Cerebellar nuclear complex (tissue), 1 donor: ENCODE data around the gene CCDC182.

ENCODE experiments used
- DNase-seq, 2 experiments: peaks; one replicate each; lab custom pipeline; 2025; lab: John Stamatoyannopoulos, UW

CCDC182 gene

DNA sequence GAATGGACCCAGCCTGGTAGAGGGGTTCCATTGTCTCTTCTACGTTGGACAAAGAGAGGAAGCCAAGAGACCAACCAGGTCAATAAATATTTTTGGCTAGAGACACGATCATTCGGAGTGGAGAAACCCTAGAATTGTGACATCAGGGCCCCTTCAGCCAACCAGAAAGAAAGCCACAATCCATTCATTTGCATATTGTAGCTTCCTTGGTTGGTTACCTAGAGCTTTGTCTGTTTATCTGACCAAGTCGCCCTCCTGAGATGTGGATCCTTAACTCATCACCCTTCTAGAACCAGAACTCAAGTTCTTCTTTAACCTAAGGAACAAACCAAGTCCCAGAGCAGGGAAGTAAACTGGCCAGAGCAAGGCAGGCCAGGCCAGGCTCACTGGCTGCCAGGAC is at the start of gene CCDC182:
CCDC182 (minus strand) TSS at position 58 of the 400 bp plus-strand sequence; CDS start at position 31, 27 bp downstream.
- DNase-seq = no peak

DNA sequence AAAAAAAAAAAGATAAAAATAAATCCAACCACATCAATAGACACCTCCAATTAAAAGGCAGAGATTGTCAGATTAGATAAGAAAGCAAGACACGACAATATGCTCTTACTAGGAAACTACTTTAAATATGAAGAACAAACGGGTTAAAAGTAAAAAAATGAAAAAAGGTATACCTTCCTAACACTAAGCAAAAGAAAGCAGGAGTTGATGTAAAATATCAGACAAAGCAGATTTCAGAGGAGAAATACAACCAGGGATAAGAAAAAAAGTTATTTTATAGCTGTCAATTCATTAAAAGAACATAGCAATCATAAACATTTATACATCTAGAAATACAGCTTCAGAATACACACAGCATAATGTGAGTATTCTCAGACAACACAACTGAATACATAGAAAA is 49.7 kb upstream of the CCDC182 start:
- no peak for DNase-seq

DNA sequence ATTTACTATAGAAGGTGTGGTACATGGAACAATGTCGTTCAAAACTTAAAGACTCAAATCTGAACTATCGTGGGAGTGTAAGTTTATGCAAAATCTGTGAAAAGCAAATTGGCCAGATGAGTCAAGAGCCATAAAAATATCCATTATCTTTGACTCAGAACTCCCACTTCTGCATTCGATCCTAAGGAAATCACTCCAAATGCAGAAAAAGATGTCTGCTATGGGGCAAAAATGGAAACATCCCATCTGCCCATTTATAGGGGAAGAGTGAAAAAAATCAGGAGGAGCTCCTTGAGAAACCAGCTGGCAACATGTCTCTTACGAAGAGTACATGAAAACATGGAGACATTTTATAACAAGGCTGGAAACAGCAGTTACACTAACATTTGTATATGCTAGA is 43.6 kb upstream of the CCDC182 start:
- no peak for DNase-seq

DNA sequence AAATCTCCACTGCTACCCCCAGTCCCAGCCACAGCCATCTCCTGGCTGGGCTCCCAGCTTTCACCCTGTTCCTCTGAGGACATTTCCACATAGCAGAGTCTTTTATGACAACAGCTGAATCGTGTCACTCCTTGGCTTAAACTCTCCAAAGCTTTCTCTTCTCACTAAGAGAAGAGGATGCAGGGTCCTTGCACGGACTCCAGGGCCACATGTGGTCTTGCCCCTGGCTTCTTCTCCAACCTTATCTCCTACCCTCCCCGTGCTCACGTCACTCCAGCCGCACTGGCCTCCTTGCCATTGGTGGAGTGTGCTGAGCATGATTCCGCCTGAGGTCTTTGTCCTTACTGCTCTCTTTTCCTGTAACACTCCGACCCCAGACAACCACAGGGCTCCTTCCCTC is 39.9 kb upstream of the CCDC182 start:
- no peak for DNase-seq

DNA sequence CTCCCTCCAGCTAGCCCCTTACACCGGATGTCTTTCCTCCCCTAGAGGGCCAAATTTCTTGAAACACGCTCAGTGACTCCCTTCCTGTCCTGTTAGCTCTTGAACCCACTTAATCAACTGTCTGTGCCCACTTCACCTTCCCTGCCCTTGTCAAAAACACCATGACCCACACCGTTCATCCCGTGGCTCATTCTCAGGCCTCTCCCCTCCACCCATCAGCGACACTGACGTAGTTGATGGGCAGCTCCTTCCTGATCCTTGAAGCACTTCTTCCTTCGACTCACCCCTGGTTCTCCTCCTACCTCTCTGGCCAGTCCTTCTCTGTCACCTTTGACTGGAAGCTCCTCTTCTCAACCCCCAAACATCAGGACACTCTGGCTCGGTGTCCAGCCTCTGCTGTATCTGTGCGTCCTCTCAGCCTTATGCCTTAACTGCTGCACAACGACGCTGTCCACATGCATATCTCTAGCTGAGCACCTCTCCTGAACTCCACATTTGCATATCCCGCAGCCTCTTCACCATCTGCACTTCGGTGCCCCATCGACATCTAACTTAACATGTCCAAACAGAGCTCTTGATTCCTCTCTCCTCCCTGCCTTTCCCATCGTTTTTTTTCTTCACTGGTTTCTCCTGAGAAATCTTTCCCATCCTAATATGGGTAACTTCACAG is 39.3 kb upstream of the CCDC182 start:
- DNase-seq = no peak

DNA sequence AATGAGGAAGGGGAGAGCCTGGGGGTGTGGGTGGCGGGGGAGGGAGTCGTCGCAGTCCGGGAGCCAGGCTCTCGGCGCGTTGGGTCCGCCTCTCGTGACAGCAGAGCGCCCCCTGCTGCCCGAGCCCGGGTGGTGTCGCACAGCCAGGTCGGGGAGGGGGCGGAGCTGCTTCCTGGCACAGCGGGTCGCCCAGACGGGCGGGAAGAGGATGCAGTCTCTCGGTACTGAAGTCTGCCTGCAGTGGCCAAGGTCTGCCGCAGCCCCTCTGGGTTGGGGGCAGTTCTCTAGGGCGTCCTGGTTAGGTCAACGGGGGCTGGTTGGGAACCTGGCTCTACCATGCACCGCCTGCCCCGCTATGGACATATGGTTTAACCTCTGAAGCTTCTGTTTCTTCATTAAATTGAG is 38.2 kb upstream of the CCDC182 start:
- DNase-seq = no peak

DNA sequence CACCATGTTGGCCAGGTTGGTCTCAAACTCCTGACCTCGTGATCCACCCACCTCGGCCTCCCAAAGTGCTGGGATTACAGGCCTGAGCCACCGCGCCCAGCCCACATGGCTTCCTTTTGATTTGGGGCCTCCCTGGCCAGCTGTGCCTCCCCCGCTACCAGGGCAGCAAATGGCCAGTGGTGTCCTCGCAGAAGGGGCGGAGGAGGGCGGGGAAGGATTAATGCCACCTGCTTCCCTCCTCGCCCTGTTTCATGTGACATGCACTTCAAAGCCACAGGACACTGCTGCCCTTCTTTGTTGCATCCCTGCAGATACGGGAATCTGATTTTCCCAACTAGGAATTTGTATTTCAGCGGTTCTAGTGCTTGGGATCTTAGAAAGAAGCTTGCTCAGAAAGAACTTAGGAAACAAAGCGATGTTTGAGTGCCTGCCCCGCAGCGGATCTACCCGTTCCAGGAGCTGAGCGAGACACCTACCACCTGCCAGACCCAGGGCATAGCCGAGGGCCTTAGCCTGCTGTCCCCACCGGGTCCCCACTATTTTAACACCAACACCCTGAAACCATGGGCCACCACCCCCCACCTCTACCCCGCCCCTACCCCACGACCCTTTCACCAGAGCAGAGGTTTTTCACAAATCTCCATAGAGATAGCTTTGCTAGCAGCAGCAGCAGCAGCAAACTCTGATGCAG is 37.7 kb upstream of the CCDC182 start:
- no peak for DNase-seq

DNA sequence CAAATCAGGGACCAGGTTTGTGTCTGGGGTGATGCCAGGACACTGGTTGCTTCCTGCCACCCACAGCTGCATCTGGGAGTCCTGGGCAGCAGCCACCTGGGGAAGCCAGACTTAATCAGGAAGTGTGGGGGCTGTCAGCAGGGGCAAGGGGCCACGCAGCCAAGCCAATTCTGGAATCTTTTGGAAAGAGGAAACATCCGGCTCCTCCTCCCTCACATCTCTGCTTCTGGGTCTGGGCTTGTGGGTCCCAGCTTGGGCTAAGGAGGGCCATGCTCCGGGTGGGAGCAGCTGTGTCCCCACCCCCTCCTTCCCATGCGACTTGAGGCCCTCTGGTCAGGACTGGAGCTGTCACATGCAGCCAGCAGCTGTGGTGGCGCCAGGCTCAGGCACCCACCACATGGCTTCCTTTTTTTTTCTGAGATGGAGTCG is 37.0 kb upstream of the CCDC182 start:
- DNase-seq = no peak

DNA sequence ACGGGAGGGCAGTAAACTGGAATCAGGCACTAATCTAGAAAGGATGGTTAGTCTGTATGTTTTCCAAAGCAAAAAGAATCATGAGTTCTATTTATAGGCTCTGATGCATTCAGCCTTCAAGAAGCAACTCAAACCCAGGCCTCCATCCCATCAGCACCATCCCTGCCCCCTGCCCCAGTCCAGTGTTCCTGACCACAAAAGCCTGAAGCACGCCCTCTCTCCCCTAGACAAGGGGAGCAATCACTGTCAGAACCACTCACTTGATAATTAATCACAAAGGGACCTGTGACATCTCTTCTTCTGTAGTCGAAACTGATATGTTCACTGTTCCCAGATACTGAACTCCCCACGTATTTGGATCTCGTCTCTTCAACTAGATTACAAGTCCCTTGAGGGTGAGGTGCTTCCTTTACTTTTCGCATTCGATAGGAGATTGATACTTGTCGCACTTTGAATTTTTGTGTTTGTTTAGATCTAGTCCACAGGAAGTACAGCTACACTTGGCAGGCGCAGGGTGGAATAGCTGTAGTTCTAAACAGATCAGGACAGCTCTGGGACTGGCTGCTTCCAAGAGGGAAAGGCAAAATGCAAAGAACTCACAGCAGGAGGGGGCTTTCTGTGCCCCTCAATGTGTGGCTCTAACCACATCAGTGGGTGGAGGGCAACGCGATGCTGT is 36.4 kb upstream of the CCDC182 start:
- DNase-seq = no peak

DNA sequence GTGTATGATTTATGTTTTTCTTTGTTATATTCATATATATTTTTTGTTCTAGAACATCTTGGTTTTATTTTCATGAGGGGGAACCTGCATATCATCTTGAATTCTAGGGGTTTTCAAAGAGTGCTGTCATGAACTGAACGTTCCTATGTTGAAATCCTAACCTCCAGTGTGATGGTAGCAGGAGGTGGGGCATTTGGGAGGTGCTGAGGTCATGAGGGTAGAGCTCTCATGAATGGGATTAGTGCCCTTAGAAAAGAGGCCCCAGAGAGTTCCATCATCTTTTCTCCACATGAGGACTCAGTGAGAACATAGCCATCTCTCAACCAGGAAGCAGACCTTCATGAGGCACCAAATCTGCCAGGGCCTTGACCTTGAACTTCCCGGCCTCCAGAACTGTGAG is 34.6 kb upstream of the CCDC182 start:
- no peak for DNase-seq

DNA sequence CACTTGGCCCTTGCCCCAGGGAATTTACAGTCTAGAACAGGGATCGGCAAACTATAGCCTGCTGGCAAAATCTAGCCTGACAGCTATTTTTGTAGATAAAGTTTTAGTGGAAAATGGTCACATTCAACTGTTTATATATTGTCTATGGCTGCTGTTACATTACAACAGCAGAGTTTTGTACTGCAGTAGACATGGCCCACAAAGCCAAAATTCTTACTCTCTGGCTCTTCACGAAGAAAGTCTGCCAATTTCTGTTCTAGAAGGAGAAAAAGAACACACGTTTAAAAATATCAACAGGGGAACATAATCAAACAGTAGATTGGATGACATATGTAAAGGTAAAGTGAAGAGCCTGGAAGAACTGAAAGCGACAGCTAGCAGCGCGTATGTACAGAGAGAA is 33.2 kb upstream of the CCDC182 start:
- no peak for DNase-seq

DNA sequence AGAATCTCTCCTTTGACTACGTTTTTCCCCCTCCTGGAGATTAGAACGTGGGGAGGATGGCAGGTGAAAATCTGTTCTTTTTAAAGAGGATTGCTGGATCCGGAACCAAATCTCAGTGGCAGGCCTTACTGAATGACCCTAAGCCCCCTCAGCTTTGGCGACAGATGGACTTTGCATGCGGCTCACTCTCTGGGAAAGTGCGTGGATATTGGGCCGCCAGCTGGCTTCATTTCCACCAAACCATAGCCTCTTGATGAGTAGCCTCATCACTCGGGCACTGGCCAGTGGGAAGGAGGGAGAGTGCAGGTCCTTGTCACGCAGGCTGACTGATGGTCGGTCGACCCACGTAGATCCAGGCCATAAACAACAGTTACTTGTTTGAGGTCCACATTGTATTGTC is 31.3 kb upstream of the CCDC182 start:
- no peak for DNase-seq

DNA sequence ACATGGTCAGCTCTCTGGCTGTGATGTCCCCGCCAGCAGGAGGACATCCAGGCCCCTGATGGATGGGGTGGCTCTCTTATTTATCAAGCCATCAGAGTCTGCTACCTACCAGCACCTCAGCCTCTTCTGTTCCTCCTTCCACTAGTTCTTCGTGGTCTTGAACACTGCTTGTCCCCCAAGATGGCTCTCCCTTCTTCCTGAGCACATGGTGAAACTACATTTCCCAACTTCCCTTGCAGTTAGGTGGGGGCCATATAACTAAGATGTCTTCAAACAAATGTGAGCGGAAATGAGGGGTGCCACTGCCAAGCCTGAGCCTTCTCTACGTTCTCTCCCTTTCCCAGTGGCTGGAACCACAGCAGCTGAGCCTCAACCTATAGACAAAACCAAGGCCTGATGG is 29.8 kb upstream of the CCDC182 start:
- no peak for DNase-seq

DNA sequence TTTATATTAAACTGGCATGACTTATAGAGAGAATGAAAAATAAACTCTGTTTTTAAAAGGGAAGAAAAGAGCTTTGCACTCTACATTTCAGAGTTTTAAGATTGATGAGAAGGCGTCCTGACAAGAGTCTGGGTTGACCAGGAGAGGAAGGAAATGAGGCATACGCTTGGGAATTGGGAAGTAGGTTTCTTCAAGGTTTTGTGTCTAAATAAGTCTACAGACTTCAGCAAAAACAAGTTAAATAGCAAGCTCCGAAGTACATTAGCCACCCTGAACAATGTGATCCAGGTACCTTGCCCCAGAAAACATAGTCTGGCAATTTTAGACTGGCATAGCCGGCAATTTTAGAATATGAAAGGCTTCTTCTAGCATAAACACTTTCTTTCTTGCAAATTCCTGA is 28.5 kb upstream of the CCDC182 start:
- DNase-seq = no peak

DNA sequence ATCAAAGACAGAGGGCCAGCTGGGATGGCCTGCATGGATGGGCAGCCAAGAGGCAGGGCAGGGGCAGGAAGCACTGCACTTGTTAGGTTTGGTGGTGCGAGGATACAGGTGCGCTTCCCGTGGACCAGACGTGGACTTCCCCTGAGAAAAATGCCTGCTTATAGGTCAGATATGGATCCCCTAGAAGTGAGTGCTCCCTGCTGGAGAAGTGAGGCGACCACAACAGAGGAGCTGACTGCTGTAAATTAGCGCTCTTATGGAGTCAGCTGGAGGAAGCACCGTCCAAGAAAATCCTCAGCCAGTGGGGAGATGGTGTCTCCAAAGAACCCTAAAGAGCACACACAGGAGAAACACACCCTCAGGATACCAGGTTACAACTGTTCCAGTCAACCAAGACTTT is 27.7 kb upstream of the CCDC182 start:
- no peak for DNase-seq

DNA sequence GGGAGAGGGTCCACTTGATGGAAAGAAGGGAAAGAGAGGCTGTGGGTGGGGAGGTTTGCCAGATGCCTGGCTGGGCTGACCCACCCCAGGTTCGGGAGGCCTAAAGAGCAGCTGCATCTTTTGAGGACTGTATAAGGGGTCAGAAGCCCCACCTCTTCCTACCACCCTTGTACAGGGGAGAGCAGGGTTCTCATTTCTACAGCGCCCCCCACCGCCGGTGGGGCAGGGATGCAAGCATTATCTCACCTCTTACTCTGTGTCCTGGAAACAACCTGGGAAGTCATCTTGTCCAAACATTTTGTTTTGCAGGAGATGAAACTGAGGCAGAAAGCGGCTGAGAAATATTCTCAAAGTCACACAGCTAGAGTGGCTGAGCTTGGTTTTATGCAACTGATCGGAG is 22.5 kb upstream of the CCDC182 start:
- no peak for DNase-seq

DNA sequence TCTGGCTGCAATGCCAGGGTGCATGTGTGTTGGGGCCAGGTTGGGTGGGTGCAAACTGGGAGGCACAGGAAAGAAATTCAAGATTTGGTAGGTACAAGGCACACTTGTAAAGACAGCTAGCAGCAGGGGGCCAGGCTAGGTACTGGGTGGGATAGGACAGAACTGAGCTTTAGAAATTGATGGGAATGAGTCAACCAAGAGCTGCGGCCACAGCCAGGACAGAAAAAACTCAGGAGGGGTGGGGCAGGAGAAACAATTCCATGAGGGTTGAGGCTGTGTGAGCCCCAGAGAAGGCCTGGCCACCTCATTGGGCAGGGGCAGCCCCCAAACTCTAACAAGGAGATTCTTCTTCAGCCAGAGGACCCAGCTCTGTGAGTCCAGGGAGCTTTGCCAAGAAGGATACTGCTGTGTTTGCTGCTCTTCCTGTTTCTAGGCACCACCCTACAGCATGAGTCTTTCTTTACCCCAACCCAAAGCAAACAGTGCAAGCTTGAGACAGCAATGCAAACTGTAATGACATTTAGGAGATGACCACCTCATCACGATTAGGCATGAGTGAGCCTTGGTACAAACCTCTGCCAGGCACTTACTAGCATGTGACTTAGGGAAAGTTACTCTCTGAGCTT is 21.3 kb upstream of the CCDC182 start:
- DNase-seq = no peak

DNA sequence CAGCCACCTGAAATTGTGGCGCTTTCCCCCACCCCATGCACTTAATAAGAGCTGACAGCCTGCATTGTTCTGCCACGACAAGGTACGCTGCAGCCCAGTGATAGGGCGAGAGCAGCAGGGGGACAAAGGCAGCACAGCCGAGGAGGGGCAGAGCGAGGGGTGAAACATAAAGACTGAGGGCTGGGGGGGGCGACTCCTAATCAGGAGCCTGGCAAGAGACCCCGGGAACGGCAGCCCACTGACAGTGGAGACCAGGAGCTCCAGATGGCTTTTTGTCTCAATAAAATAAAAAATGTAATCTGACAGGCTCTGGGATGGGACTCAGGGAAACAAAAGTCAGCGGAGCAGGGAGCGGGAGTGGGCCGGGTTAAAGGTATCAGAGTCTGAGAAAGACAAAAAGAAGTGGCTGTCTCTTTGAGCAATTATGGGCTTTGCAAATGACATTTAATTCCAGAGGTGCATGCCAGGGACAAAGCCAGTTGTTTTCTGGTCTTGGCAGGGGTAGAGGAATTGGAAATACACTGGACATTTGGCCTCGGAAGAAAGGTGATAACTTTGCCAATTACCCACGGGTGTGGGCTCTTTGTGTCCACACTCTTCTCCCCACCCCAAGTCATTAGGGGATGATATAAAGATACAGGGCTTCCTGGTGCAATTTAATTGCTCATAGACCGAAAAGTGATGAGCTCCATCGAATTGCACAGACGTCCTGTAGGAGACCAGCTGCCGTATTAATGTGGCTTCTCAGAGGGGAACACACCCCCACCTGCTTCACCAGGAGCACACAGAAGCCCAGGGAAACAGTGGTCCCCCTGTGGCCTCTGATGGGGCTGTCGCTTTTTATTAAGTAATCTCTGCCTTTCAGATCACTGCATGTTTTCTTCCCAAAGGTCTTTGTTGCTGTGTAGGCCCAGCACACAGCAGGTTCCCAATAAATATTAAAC is 17.6 kb upstream of the CCDC182 start:
- DNase-seq = no peak

DNA sequence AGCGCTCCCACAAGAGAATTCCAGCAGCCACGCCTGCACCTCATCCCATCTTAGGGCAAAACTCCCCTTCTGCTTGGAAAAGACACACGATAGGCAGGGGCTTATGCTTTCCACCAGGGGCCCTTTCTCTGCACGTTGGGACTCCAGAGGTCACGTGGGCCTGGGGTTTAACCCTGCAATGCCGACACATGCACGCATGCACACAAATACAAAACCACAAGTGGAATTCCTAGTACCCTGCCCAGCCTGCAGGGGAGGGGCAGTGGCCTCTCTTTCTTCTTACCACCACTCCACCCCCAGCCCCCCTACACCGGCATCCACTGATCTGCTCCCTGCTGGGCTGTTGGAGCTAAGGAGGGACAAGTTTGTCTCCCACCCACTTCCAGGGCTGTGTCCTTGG is 16.8 kb upstream of the CCDC182 start:
- DNase-seq = no peak

DNA sequence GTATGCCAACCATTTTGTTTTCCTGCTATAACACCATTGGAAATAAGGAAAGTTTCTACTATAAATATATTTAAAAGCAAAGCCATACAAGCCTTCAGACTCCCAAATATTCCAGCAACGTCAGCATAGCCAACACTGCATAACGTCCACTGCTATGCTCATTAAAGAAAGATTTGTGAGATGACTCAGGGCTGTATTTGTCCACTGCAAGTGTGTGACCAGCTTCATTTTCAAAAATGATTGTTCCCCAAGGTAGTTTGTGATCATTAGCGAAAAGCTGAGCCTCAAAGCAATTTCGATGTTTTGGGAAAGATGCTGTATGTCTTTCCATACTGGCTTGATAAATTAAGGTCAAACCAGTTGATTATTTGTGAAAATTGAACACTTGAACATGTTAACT is 14.9 kb upstream of the CCDC182 start:
- no peak for DNase-seq

DNA sequence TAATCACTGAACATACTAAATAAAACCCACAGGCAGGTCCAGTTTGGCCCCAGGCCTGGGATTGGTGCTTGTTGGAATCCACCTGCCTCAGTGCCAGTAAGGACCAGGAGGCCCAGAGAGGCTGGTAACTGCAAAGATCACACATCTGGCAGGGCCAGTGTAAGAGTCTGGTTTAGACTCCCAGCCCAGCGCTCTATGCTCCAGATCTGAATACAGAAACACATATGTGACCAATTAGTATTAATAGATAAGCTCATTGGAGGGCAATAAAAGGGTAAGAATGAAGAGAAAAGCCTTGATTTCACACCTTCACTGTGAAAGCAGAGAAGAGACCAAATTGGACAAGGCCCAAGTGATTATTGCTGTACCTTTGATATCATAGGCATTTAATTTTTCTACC is 13.6 kb upstream of the CCDC182 start:
- no peak for DNase-seq

DNA sequence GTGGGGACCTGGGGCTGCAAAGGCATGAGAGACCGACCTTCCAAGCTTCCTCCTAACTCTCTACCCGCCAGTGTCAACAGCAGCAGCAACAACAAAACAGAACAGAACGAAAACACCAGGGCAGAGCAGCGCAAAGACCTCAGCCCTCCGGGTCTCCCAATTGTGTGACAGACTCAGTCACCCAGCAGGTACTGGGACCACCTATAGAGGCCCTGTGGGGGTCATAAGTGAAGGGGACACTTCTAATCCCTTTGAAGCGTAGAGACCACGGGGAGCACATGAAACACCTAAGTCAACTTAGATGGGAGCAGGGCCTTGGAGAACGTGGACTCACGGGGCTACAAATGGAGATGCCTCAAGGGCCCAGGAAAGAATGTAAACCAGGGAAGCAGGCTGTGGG is 12.6 kb upstream of the CCDC182 start:
- DNase-seq = no peak
